ENCODE results near the gene PRMT9. TPM values are rescaled to one million over a fixed set of nuclear protein-coding genes. Genes with fewer than 3 reads are reported as not detected.

PRMT9 gene
- total and polyA plus RNA-seq, 10 of the 15 experiments (the other 5 are each of a cell fraction or from before 2014, with no cell fraction given) = 4.1 to 11.8 (median 7.6) TPM

- TF ChIP-seq MLLT1 (IDR thresholded peaks at IDR 0.05) (no peak), POLR2AphosphoS2 (IDR thresholded peaks at IDR 0.05; ENCODE audit: low read depth, low read length) (peak; percentile 91; the same call in 1 of the 2 replicates), HDAC6 (IDR thresholded peaks at IDR 0.05; ENCODE audit: unreplicated experiment) (no peak), SREBF2 (IDR thresholded peaks at IDR 0.05; ENCODE audit: low read length) (0 out of 2 replicates have a peak, but pooled peaks have one; percentile 43), TCF3 (IDR thresholded peaks at IDR 0.05; ENCODE audit: borderline replicate concordance, insufficient read depth, low read depth, low read length) (no peak), TARDBP (IDR thresholded peaks at IDR 0.05; ENCODE audit: borderline replicate concordance) (no peak), PML (IDR thresholded peaks at IDR 0.05; ENCODE audit: low read length) (peak; percentile 92), NFIC (IDR thresholded peaks at IDR 0.05; ENCODE audit: low read depth, low read length) (no peak), HDGF (IDR thresholded peaks at IDR 0.05) (peak; percentile 50; the same call in 1 of the 2 replicates), NBN (IDR thresholded peaks at IDR 0.05) (0 out of 2 replicates have a peak, but pooled peaks have one; percentile 75), GATAD2B (conservative IDR thresholded peaks at IDR 0.05; ENCODE audit: low read depth) (peak; percentile 46; the same call in 1 of the 2 replicates), CEBPZ (IDR thresholded peaks at IDR 0.05; ENCODE audit: low read depth, low read length) (no peak), EED (IDR thresholded peaks at IDR 0.05; ENCODE audit: low read depth) (peak; percentile 37; the same call in 1 of the 2 replicates), RBBP5 (conservative IDR thresholded peaks at IDR 0.05) (no peak), ETV6 (conservative IDR thresholded peaks at IDR 0.05 in 1 of 2, IDR thresholded peaks at IDR 0.05 in 1 of 2; ENCODE audit: borderline replicate concordance in 1 of 2, low read depth in 1 of 2) (no peak), PKNOX1 (IDR thresholded peaks at IDR 0.05) (peak; percentile 57; the same call in 1 of the 2 replicates), ZSCAN29 (IDR thresholded peaks at IDR 0.05) (no peak), SKIL (IDR thresholded peaks at IDR 0.05; ENCODE audit: low read depth, poor library complexity, severe bottlenecking) (peak; percentile 49), CHD1 (IDR thresholded peaks at IDR 0.05; ENCODE audit: low read depth, low read length) (no peak), SUZ12 (IDR thresholded peaks at IDR 0.05; ENCODE audit: unreplicated experiment) (no peak), NR2C2 (IDR thresholded peaks at IDR 0.05; ENCODE audit: borderline replicate concordance, control insufficient read depth, insufficient read length, low read depth) (no peak), ZBED1 (IDR thresholded peaks at IDR 0.05; ENCODE audit: borderline replicate concordance) (no peak)
Observed at GRCh38 chr4:147617173-147617840, 66.7 kb downstream of the PRMT9 start, which contains the start of gene TMEM184C (continued).

All from GM12878 (cell line).